CD14-positive monocyte (primary cell): ENCODE results near the gene CCL15. TPM values are rescaled to one million over a fixed set of nuclear protein-coding genes. Genes with fewer than 3 reads are reported as not detected.

Experiments used
- DNase-seq, 3 donors: peaks; one replicate each; pipeline ENCODE4 v3.0.0-alpha.2; 2011 to 2022
- H2AFZ ChIP-seq: 2 replicates; pipeline ENCODE4 v1.6.0; 2012; ENCODE audit warnings: mild to moderate bottlenecking, low read depth, low read length, inconsistent platforms; ENCODE audit not compliant: insufficient read depth, poor library complexity, severe bottlenecking
- H3K27ac ChIP-seq, 2 donors: 1 replicate in 1 of 2; 2 replicates in 1 of 2; pipeline ENCODE4 v1.5.1; 2012 to 2013; ENCODE audit warnings: low read length in 2 of 2, control low read depth in 1 of 2, inconsistent platforms in 1 of 2, low read depth in 1 of 2, mild to moderate bottlenecking in 1 of 2
- H3K27me3 ChIP-seq, 2 donors: one replicate each; pipeline versions ENCODE4 v1.6.0 to v1.6.1; 2011 to 2013; ENCODE audit warnings: low read length in 2 of 2; ENCODE audit not compliant: control insufficient read depth in 2 of 2, insufficient read depth in 2 of 2
- H3K36me3 ChIP-seq, 2 donors: replicated peaks in 1 of 2; 1 replicate in 1 of 2; 2 replicates in 1 of 2; pipeline versions ENCODE4 v1.5.1 to v1.6.1; 2012 to 2013; ENCODE audit warnings: low read length in 2 of 2, control low read depth in 1 of 2, inconsistent platforms in 1 of 2, mild to moderate bottlenecking in 1 of 2; ENCODE audit not compliant: insufficient read depth in 2 of 2, control insufficient read depth in 1 of 2
- H3K4me1 ChIP-seq, 2 donors: 1 replicate in 1 of 2; 2 replicates in 1 of 2; pipeline versions ENCODE4 v1.5.1 to v1.6.1; 2012 to 2013; ENCODE audit warnings: low read length in 2 of 2, control low read depth in 1 of 2, inconsistent platforms in 1 of 2, mild to moderate bottlenecking in 1 of 2, moderate library complexity in 1 of 2; ENCODE audit not compliant: insufficient read depth in 2 of 2, control insufficient read depth in 1 of 2
- H3K4me2 ChIP-seq: replicated peaks from 2 replicates; pipeline ENCODE3; 2012; ENCODE audit warnings: low read length, moderate library complexity, mild to moderate bottlenecking; ENCODE audit not compliant: poor library complexity, severe bottlenecking; ENCODE audit errors: extremely low read depth
- H3K4me3 ChIP-seq, 3 experiments: fragments of 200-600 bp in 1 of 3; sonication (generic) in 1 of 3; replicated peaks in 1 of 3; 1 replicate in 2 of 3; 2 replicates in 1 of 3; pipeline ENCODE4 v1.5.1; 2011 to 2013; ENCODE audit warnings: low read length in 3 of 3, mild to moderate bottlenecking in 3 of 3, control low read depth in 2 of 3, low read depth in 2 of 3, inconsistent platforms in 1 of 3, moderate library complexity in 1 of 3
- H3K79me2 ChIP-seq: 2 replicates; pipeline ENCODE4 v1.6.0; 2012; ENCODE audit warnings: mild to moderate bottlenecking, control low read depth, inconsistent platforms, low read length, moderate library complexity; ENCODE audit not compliant: insufficient read depth
- H3K9ac ChIP-seq: 2 replicates; pipeline ENCODE4 v1.6.0; 2017; ENCODE audit warnings: low read length, mild to moderate bottlenecking; ENCODE audit not compliant: insufficient read depth, poor library complexity, severe bottlenecking
- H3K9me3 ChIP-seq, 2 donors: replicated peaks in 1 of 2; 1 replicate in 1 of 2; 2 replicates in 1 of 2; pipeline versions ENCODE4 v1.5.1 to v1.6.1; 2012 to 2013; ENCODE audit warnings: low read length in 2 of 2, control low read depth in 1 of 2; ENCODE audit not compliant: control insufficient read depth in 1 of 2, insufficient read depth in 1 of 2
- H4K20me1 ChIP-seq: 2 replicates; pipeline ENCODE4 v1.6.0; 2012; ENCODE audit warnings: mild to moderate bottlenecking, low read length, control low read depth, moderate library complexity; ENCODE audit not compliant: insufficient read depth
- H3K27ac Mint-ChIP-seq, 7 donors: one replicate each; pipeline ENCODE4 v1.8.0; 2020; ENCODE audit warnings: mild to moderate bottlenecking in 7 of 7, mixed read lengths in 7 of 7, moderate library complexity in 6 of 7, inconsistent platforms in 2 of 7
- H3K27me3 Mint-ChIP-seq, 3 donors: one replicate each; pipeline ENCODE4 v1.8.0; 2021 to 2022; ENCODE audit warnings: low read depth in 3 of 3, mild to moderate bottlenecking in 3 of 3, mixed read lengths in 3 of 3, moderate library complexity in 3 of 3, inconsistent platforms in 1 of 3
- H3K36me3 Mint-ChIP-seq, 2 donors: one replicate each; pipeline ENCODE4 v1.8.0; 2020; ENCODE audit warnings: mixed read lengths in 2 of 2, inconsistent platforms in 1 of 2, mild to moderate bottlenecking in 1 of 2
- H3K4me1 Mint-ChIP-seq: one replicate; pipeline ENCODE4 v1.8.0; 2020; ENCODE audit warnings: mild to moderate bottlenecking, mixed read lengths
- H3K4me3 Mint-ChIP-seq, 2 donors: one replicate each; pipeline ENCODE4 v1.8.0; 2020; ENCODE audit warnings: mild to moderate bottlenecking in 2 of 2, mixed read lengths in 2 of 2, moderate library complexity in 1 of 2
- H3K9me3 Mint-ChIP-seq, 7 donors: one replicate each; pipeline ENCODE4 v1.8.0; 2020 to 2022; ENCODE audit warnings: mixed read lengths in 7 of 7, mild to moderate bottlenecking in 6 of 7, moderate library complexity in 6 of 7, inconsistent platforms in 2 of 7
- WGBS: methylation state at CpG from one replicate; pipeline ENCODE4 v1.1.5; 2013; ENCODE audit warnings: missing lambda C conversion rate; ENCODE audit not compliant: insufficient coverage; 5-methylcytosine and 5-hydroxymethylcytosine counted together
- intact Hi-C, 2 donors: fragments of 100-400 bp; cut with micrococcal nuclease; formaldehyde crosslinking; loops; one replicate each; pipeline versions ENCODE4 v1.15.0 to v1.15.1; 2023
- polyA plus RNA-seq, 3 donors: library from polyadenylated mRNA; depleted of rRNA in 1 of 3; unstranded in 2 of 3; stranded (reverse) in 1 of 3; fragments of 300-500 nt in 2 of 3; fragments of >200 nt in 1 of 3; fragmentation: Illumina TruSeq in 2 of 3; gene quantifications; 1 replicate in 2 of 3; 2 replicates in 1 of 3; pipeline ENCODE4 v1.2.3, GENCODE V29; 2012 to 2021
- TF ChIP-seq, protein P1 (sequence below): fragments of 200-600 bp; IDR thresholded peaks from one replicate; pipeline ENCODE4 v1.8.0; 2022; ENCODE audit warnings: antibody characterized with exemption, mild to moderate bottlenecking

CCL15 gene
- polyA plus RNA-seq, 3 donors: not detected

DNA sequence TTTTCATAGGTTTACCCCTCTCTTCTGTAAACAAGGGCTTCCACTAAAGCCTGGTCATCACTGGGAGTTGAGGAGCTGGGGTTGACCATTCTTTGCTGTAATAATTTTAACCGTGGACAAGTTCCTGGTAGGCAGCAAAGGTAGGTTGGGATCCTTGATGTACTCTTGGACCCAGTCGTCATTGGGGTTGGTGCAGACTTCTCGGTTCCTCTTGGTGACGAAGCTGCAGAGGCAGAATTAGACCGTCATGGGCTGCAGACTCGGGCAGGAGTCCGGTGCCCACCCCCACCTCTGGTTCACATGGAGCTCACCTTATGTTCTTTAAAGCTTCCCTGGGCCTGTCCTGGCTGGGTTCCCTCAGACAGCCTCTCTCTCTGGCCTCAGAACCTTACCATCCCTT is 23.8 kb downstream of the CCL15 start:
- H3K27me3 Mint-ChIP-seq: peaks cover 0 to 4% (median 4%) of the 10 kb centered on the region in 3 donors
- WGBS: 87% methylated on average over 6 of the region's 7 CpGs
- no peak for DNase-seq

DNA sequence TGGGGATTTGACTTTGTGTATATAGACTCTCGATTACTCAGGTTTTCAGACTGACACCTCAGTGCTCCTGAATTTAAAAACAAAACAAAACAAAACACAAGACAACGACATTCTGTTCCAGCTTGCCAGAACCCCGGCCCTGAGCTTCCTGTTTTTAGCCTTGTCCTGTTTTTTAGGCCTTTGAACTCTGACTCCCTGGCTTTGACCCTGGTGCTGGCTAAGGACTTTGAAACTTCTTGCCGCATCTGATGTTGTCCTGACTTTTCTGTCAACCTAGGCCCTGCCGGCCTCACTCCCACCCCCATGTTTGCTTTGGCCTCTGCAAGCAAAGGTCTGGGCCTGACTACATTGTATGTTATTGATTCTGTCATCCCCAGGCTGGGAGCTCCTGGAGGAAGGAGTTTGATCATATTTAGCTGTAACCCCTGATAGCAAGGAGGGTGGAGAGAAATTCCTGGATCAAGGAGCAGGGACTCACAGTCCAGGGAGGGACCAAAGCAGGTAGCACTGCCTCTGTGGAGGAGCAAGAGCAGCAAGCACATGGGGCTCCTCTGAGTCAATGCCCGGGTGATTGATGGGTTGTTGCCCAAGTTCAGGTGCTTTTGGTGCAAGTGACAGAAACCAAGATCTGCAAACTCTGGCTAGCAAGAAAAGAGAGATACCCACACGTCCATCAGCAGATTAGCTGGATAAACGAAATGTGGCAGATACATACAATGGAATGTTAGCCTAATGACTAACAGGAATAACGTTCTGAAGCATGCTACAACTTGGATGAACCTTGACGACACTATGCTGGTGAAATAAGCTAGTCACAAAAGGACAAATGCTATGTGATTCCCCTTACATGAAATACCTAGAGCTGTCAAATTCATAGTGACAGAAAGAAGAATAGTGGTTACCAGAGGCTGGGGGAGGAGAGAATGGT is 27.8 kb downstream of the CCL15 start:
- WGBS: 63% methylated on average over 5 of the region's 10 CpGs
- Mint-ChIP-seq H3K27me3 (peaks cover 0 to 5% (median 4%) of the 10 kb centered on the region in 3 donors), H3K9me3 (no peaks in the 10 kb centered on the region), H3K4me3 (no peak overlapping the region), H3K4me1 (peaks cover 6% of the 10 kb centered on the region), H3K27ac (peak overlapping the region in 1 of 7 donors; percentile 6), H3K36me3 (no peaks in the 10 kb centered on the region)
- Histone ChIP-seq H3K4me3 (no peak overlapping the region), H3K79me2 (no peaks in the 10 kb centered on the region), H3K36me3 (no peaks in the 10 kb centered on the region), H3K27me3 (no peaks in the 10 kb centered on the region), H3K9me3 (no peaks in the 10 kb centered on the region), H4K20me1 (no peaks in the 10 kb centered on the region), H3K4me1 (no peaks in the 10 kb centered on the region), H3K9ac (no peak overlapping the region), H3K27ac (no peak overlapping the region), H2AFZ (peak overlapping the region; percentile 44), H3K4me2 (no peak overlapping the region)
- intact Hi-C loops: loop anchor here (5.0 to 10.0 kb wide), 2 partner anchors 504 to 511 kb away; partner anchors contain the start of gene ZNHIT3 (in 1 of the 2)
- TF ChIP-seq, protein P1, sequence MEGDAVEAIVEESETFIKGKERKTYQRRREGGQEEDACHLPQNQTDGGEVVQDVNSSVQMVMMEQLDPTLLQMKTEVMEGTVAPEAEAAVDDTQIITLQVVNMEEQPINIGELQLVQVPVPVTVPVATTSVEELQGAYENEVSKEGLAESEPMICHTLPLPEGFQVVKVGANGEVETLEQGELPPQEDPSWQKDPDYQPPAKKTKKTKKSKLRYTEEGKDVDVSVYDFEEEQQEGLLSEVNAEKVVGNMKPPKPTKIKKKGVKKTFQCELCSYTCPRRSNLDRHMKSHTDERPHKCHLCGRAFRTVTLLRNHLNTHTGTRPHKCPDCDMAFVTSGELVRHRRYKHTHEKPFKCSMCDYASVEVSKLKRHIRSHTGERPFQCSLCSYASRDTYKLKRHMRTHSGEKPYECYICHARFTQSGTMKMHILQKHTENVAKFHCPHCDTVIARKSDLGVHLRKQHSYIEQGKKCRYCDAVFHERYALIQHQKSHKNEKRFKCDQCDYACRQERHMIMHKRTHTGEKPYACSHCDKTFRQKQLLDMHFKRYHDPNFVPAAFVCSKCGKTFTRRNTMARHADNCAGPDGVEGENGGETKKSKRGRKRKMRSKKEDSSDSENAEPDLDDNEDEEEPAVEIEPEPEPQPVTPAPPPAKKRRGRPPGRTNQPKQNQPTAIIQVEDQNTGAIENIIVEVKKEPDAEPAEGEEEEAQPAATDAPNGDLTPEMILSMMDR: no peak
- no peak for DNase-seq

More for the DNA sequence above, 23.8 kb downstream of the CCL15 start:
- Histone ChIP-seq H3K9ac (no peak overlapping the region), H3K27ac (no peak overlapping the region), H4K20me1 (no peaks in the 10 kb centered on the region), H3K79me2 (no peaks in the 10 kb centered on the region), H3K4me2 (no peak overlapping the region), H3K9me3 (no peaks in the 10 kb centered on the region), H2AFZ (no peak overlapping the region), H3K4me1 (no peaks in the 10 kb centered on the region), H3K27me3 (no peaks in the 10 kb centered on the region), H3K36me3 (no peaks in the 10 kb centered on the region), H3K4me3 (no peak overlapping the region)
- peaks cover 2% of the 10 kb centered on the region for H3K4me1 Mint-ChIP-seq
- TF ChIP-seq, protein P1: no peak
- intact Hi-C loops: loop anchor here (5.0 to 10.0 kb wide), 2 partner anchors 95 to 507 kb away; partner anchors contain the start of gene ZNHIT3 (in 1 of the 2)
- H3K9me3 Mint-ChIP-seq: no peaks in the 10 kb centered on the region
- no peaks in the 10 kb centered on the region for H3K36me3 Mint-ChIP-seq
- H3K27ac Mint-ChIP-seq: peak overlapping the region in 1 of 7 donors; percentile 4
- H3K4me3 Mint-ChIP-seq: no peak overlapping the region
